ENCODE results near the gene DNAJA3.

DNA sequence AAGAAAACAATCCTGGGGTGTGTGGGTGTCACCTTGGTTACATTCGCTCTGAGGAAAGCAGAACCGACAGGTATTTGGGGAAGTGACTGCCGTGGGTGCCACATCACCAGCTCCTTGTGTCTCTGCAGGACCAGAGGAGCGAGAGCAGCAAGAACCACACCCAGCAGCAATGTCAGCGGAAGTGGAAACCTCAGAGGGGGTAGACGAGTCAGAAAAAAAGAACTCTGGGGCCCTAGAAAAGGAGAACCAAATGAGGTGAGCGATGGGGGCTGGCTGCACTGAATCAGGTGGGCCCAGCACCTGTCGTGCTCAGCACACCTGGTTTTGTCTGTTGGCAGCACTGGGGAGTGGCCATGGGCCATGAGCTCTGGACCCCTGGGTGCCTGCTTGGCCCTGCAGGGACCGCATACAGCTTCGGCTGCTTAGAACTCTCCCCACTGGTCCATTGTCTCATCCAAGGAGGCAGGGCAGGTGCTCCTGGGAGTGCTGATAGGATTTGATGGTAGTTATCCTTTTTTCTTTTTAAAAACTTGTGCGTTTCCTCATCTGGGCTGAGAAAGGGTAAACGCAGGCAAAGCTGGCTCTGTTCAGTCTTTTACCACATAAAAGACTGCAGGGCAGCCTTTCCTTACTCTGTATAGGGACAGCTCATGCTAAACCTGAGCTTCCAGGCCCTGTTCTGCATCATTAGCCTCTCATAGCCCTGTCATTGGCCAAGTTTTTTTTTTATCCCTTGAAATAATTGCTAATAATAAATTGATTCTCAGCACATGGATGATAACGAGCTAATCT is 79.9 kb downstream of the DNAJA3 start:
- TF ChIP-seq, protein P1, sequence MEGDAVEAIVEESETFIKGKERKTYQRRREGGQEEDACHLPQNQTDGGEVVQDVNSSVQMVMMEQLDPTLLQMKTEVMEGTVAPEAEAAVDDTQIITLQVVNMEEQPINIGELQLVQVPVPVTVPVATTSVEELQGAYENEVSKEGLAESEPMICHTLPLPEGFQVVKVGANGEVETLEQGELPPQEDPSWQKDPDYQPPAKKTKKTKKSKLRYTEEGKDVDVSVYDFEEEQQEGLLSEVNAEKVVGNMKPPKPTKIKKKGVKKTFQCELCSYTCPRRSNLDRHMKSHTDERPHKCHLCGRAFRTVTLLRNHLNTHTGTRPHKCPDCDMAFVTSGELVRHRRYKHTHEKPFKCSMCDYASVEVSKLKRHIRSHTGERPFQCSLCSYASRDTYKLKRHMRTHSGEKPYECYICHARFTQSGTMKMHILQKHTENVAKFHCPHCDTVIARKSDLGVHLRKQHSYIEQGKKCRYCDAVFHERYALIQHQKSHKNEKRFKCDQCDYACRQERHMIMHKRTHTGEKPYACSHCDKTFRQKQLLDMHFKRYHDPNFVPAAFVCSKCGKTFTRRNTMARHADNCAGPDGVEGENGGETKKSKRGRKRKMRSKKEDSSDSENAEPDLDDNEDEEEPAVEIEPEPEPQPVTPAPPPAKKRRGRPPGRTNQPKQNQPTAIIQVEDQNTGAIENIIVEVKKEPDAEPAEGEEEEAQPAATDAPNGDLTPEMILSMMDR (IDR thresholded peaks at IDR 0.05; ENCODE audit: insufficient read depth, low read length, poor library complexity, severe bottlenecking) = no peak
- no peak for TF ChIP-seq EZH2phosphoT487 (conservative IDR thresholded peaks at IDR 0.05; ENCODE audit: low read length)
